NCI-H526 treated with DMSO at 0.1 percent for 48 hours (cell line): ENCODE results near the gene GSPT1.
"Not testable (repeated sequence)": the region's sequence is repeated elsewhere in the genome, so short reads cannot be mapped to it uniquely, and the experiment has no call there.

ENCODE experiments used
- DNase-seq: peaks from one replicate; lab custom pipeline; 2025; lab: John Stamatoyannopoulos, UW

The GSPT1 gene

DNA sequence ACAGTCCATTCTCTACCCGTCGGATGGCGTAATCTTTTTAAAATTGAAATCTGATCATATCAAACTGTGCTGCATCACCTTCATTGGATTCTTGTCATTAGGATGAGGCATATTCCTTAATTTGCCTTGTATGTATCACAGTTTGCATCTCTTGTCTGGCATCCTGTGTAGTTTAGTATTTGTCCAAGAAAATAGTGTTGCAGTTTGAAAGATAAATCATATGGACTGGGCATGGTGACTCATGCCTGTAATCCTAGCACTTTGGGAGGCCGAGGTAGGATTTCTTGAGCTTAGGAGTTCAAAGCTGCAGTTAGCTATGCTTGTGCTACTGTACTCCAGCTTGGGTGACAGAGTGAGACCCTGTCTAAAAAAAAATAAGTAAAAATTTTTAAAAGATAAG is 58.6 kb downstream of the GSPT1 start:
- no peak for DNase-seq

DNA sequence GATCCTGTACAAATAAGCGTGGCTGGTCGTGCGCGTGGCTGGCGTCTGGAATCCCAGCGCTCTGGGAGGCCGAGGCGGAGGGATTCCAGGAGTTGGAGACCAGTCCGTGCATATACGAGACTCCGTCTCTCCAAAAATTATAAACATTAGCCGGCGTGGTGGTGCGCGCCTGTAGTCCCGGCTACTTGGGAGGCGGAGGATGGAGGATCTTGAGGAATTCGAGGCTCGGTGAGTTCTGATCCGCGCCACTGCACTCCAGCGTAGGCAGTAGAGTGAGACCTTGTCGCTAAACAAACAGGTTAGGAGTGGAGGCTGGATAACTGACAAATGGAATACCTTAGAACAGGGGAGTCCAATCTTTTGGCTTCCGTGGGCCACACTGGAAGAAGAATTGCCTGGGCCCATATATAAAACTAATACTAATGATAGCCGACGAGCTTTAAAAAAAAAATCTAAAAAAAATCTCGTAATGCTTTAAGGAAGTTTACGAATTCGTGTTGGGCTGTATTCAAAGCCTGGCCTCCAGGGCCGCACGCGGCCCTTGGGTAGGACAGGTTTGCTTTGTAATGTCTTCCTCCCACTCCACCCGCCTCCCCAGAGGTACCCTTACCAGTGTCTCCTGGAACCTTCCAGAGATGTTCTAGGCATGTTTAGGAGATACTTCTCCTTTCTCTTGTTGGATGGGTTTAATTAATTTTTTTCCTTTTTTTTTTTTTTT is 63.5 kb downstream of the GSPT1 start:
- peak; percentile 48 for DNase-seq

DNA sequence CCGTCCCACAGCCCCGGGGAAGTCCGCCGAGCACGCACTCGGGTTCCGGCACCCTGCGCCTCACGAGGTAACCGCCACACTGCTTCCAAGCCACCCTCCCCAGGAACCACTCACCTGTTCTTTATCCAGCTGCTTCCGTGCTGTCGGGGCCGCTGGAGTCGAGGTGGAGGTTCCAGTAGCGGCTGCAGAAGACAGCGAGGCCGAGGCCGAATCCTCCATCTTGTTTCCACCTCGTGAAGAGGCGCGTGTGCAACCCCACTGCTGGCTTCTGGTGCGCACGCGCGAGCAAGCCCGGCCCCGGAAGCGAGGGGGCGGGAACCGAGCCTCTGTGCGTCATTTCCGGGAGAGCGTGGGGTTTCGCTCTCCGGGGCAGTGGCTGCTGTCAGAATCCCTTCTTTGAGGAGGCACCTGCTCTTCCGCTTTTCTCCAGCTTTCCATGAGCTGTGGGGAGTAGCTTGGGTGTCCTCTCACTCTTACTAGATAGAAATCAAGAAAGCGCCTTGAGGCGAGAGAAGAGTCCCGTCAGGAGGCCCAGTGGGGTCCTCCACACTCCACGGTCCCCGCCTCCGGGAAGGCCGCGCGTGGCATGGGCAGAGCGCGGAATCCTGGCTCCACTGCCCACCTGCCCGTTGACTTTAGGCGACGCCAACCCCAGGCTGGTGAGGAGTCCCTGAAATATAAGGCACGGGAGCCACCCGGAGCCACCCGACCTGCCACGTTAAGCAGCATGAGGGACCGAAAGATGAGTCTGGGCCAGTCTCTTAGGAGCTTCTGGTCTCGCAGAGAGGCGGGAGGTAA is 64.3 kb downstream of the GSPT1 start, which contains the start of gene RSL1D1:
Gene RSL1D1, minus strand, starts transcription at position 249 of the 798 bp plus-strand sequence. Its CDS starts 30 bp downstream, at position 219.
- DNase-seq: peak; percentile 85

DNA sequence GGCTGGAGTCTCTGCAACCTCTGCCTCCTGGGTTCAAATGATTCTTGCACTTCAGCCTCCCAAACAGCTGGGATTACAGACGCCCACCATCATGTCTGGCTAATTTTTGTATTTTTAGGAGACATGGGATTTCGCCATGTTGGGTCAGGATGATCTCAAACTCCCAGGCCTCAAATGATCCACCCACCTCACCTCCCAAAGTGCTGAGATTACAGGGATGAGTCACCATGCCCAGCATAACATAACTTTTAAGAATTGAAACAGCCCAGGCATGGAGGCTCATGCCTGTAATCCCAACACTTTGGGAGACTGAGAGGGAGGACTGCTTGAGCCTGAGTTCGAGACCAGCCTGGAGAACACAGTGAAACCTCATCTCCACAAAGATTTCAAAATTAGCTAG is 66.9 kb downstream of the GSPT1 start:
- no peak for DNase-seq

DNA sequence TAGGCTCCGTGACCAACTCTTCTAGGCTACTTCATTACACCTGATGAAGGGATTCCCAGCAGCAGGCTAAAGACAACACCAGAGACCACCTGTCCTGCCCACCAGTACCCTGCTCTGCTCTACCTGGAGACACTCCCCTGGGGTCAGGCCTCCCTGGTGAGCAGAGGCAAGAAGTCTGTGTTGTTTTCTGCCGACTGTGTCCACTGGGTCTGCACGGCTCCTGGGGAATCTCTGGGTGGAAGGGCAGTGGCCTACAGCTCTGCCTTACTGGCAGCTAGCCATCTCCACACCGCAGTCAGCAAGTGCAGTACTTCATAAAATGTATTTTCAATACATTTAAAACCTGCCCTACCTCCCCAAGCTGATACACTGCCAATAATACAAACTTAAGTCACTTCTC is 71.3 kb downstream of the GSPT1 start:
- no peak for DNase-seq

DNA sequence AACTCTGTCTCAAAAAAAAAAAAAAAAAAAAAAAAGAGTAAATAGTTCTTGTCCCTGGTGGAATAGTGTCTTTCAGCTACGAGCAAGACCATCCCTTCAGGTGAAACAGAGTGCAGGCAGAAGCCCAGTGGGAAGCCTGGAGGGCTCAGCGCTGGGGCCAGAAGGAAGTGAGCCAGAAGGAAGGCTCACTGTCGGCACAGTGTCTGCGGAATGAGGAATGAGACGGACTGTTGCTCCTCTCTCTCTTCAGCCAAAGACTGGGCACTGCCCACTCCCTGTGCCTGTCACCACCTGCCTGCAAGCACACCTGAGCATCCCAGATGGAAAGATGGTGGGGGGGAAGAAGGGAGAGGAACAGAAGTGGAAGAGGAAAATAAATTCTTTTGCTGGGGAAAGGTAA is 71.9 kb downstream of the GSPT1 start:
- DNase-seq: no peak

DNA sequence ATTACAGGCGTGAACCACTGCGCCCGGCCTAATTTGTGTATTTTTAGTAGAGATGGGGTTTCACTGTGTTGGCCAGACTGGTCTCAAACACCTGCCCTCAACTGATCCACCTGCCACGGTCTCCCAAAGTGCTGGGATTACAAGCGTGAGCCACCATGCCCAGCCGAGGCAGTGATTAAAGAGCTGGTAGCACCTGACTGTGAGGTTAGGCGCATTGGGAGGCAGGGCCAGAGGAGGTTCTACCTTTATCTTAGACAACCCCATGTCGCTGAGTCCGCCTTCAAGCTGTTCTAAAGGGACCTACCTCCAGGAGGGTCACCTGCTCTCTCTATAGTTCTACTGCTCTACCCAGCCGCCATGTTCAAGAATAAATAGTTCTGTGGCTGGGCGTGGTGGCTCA is 72.5 kb downstream of the GSPT1 start:
- no peak for DNase-seq

DNA sequence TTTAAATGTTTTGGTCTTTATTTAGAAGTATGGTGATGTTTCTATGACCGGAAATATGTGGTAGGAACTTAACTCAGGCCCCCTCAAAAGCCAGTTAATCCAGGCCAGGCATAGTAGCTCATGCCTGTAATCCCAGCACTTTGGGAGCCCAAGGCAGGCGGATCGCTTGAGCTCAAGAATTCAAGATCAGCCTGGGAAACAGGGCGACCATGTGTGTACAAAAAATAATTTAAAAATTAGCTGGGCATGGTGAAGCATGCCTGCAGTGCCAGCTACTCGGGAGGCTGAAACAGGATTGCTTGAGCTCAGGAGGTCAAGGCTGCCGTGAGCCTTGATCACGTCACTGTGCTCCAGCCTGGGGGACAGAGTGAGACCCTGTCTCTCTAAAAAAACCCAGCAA is 74.7 kb downstream of the GSPT1 start:
- no peak for DNase-seq

DNA sequence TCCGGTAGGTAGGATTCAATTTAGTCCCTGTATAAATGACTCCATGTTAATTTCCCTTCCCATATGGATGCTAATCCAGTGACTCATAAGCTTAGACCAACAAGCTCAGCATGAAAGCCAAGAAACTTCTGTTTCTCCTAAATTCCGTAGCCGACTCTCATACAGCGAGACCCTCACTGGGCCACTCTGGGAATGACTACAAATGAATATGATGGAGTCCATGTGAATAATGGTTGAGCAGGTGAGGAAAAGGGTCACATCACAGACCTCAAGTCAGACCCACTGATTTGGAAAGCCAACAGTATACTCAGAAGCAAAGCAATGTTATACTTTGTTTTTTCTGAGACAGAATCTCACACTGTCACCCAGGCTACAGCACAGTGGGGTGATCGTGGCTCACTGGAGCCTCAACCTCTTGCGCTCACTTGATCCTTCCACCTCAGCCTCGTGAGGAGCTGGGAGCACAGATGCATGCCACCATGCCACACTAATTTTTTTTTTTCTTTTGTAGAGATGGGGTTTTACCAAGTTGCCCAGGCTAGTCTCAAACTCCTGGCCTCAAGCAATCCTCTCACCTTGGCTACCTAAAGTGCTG is 79.0 kb downstream of the GSPT1 start:
- DNase-seq: no peak

DNA sequence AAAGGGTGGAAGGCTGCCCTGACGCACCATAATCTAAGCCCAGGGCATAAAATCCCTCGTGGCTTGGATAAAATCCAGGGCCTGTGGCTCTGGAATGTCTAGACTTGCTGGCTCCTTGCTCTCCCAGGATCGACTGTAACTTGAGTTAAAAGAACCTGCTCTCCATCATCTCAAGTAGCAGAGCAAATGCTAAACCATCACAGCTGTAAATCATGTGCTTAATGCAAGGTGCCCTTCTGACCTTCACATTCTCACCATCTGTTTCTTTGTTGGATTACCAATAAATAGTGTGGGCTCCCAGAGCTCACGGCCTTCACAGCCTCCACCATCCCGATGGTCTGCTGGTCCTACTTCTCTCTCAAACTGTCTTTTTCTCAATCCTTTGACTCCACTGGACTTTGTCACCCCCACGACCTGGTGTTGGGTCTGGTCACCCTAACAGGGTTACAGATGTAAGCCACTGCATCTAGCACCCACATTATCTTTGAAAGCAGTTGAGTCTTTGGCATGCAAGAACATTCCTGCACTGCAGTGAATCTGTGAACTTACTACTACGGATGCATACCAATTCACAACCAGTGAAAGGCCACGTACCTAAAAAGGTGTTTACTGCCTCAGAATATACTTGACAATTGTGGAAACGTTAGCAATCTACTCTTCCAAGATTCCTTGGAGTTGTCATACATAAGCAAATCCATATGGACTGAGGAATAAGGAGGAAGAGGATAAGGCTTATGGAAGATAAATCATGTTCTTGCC is 79.7 kb downstream of the GSPT1 start:
- DNase-seq: no peak

DNA sequence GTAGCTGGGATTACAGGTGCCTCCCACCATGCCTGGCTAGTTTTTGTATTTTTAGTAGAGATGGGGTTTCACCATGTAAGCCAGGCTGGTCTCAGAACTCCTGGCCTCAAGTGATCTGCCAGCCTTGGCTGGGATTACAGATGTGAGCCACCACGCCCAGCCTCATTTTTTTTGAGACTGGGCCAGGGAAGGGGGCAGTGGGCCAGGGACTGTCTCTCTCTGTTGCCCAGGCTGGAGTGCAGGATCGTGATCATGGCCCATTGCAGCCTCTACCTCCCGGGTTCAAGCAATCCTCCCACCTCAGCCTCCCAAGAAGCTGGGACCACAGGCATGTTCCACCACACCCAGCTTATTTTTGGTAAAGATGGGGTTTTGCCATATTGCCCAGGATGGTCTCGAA is 80.4 kb downstream of the GSPT1 start:
- no peak for DNase-seq

DNA sequence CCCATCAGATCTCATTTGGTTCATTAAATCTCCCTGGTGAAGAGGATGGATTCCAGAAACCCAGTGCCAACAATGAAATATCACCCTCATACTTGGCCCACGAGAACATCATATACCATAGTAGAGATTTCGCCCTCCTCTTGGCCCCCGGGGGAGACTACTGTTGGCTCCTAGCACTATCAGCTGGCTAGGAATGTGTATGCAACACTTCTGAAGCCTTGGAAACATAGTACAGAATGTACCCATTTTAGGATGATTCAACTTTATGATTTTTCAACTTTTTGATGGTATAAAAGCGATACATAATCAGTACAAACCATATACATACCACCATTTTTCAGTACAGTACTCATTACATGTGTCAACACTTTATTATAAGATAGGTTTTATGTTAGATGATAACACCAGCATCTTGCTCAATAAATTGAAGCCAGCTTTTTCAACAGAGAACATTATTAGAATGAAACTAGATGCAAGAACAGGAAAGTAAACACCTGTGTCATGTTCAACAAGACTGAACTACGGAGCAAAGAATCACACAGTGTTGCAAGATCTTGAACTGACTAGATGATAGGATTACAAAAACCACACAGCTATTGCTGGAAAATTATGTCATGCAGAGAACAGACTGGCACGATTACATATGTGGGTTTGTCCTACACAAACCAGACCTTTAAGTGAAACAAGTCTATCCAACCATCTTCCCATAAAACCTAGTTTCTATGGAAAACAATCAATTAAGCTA is 81.6 kb downstream of the GSPT1 start:
- DNase-seq: no peak

DNA sequence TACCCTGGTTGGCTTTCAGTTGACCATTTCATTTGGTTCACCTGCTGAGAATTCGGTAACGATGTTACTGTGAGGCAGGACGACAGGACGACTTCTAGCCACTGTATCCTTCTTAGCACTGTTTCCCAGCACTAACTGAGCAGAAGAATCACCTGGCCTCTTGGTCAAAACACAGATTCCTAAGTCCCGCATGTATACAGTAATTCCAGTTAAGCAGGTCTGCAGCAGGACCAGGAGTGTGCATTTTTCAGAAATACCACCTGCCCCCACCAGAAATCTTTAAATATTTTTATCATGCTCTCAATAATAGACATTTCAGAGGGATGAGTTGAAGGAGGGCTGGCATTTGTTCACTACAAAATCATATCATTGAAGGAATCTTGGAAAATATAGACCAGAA is 87.1 kb downstream of the GSPT1 start:
- DNase-seq: no peak

DNA sequence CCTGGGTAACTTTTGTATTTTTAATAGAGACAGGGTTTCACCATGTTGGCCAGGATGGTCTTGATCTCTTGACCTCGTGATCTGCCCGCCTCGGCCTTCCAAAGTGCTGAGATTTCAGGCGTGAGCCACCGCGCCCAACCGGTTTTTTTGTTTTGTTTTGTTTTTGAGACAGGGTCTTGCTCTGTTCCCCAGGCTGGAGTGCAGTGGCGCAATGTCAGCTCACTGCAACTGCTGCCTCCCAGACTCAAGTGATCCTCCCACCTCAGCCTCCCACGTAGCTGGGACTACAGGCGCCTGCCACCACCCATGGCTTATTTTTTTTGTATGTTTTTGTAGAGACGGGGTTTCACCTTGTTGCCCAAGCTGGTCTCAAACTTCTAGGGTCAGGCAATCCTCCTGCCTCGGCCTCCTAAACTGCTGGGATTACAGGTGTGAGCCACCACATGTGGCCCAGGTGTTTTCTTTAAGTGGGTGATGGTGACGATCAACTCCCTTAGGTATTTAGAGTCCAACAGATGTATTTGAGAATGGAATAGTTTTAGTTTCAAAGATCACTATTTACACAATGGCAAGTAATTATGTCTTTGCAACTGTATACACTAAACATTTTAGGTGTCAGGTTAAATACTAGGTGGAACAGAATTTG is 90.1 kb downstream of the GSPT1 start:
- DNase-seq: not testable (repeated sequence)

DNA sequence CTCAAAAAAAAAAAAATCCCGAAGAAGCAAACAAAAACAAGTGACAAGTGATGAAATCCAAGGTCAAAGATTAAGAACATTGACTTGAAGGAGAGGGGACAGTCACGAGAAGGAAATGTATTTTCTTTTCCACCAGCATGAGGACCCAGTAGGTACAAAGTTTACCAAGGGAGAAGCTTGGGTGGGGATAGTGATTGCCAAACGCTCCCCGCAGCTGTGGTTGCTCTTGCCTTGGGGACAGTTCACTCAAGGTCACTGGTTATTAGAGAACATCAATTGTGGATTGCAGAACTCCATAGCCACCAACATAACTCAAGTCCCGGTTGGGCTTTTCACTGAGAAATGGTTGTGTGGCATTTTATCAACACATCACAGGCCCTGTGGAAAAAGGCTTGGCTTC is 91.4 kb downstream of the GSPT1 start:
- DNase-seq: no peak

DNA sequence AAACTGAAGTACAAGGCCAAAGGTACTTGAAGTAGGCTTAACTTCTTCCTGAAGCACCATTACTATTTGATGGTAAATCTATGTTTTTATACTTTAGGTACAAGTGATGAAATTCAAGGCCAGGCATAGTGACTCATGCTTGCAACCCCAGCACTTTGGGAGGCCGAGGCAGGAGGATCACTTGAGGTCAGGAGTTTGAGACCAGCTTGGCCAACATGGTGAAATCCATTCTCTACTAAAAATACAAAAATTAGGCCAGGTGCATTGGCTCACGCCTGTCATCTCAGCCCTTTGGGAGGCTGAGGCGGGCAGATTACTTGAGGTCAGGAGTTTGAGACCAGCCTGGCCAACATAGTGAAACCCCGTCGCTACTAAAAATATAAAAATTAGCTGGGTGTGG is 92.1 kb downstream of the GSPT1 start:
- DNase-seq: not testable (repeated sequence)

DNA sequence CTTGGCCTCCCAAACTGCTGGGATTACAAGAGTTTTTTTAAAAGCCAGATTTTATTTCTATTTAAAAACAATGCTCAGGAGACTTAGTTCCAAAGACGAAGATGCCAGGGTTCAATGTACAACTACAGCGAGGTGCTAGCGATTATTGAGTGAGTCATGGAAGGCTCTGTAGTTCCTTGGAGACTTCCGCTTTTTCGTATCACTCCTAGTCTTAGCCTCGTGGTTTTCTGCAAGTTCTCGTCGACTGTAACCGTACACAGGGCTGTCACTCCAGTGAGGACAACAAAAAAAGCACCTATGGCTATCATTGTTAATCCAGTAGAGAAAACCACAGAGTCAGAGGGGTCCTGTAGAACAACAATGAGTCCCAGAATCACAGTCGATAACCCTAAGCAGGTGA is 96.0 kb downstream of the GSPT1 start:
- no peak for DNase-seq

DNA sequence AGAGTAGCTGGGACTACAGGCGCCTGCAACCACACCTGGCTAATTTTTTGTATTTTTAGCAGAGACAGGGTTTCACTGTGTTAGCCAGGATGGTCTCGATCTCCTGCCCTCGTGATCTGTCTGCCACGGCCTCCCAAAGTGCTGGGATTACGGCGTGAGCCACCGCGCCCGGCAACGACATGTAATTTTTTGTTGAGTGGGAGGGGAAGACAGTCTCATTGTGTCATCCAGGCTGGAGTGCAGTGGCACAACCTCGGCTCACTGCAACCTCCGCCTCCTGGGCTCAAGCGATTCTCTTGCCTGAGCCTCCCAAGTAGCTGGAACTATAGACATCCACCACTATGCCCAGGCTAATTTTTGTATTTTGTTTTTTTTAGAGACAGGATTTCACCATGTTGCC is 96.8 kb downstream of the GSPT1 start:
- not testable (repeated sequence) for DNase-seq
